GM19099 (cell line): ENCODE measurements around the gene ZNF470.

Source experiments
- POLR2A ChIP-seq: IDR thresholded peaks from 3 replicates; pipeline ENCODE4 v1.6.1; 2011; ENCODE audit warnings: low read depth; ENCODE audit not compliant: insufficient read length; ENCODE audit errors: extremely low read depth

The ZNF470 gene

DNA sequence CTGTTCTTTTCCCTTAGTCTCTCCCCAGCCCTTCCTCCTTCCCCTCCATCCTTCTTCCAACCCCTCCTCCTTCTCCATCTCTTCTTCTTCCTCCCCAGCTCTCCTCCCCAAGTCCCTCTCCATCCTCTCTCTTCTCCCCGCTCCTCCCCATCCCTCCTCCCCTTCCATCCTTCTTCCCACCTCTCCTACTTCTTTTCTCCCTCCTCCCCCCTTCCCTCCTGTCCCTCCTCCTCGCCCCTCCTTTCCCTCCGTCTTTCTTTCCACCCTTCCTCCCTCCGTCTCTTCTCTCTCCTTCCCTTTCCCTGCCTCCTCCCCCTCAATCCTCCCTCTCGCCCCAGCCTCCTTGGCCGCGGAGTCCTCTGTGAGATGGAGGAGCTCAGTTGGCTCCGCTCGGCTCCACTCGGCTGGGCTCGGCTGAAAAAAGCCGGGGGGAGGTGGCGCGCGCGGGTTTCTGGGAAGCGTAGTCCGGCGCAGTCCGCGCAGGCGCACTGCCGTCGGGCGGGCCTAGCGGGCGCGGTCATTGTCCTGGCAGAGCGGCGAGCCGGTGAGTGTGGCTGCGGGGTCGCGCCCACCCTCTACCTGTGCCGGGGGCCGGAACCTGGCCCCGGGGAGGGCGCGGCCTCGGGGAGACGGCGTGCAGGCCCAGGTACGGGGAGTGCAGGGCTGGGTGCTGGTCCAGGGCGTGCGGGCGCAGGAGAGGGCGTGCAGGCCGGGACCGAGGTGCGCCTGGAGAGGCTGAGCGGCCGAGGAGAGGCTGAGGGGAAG is 27.7 kb downstream of the ZNF470 start, which contains the start of gene ZNF71:
TSS of gene ZNF71 (plus strand) at position 520 of the 765 bp plus-strand sequence. CDS start 6,257 bp downstream, outside the sequence.
- TF ChIP-seq POLR2A, result peak; percentile 51

DNA sequence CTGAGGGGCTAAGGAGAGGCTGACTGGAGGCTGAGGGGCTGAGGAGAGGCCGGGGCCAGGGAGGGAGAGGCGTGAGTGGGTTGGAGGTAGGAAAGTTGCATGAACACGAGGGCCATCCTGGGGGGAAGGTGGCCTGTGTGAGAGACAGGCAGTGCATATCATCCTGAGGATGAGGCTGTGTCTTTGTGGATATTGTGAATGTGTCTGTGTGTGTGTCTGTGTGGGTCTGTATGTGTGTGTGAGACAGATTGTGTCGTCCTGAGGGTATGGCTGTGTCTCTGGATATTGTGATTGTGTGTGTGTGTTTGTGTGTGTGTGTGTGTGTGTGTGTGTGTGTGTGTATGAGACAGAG is 28.3 kb downstream of the ZNF470 start:
- no peak for TF ChIP-seq POLR2A

- TF ChIP-seq POLR2A, result no peak
Measured at GRCh38 chr19:56596676-56597075, 29.4 kb downstream of the ZNF470 start.

GRCh38 chr19:56597696-56598095 is 30.4 kb downstream of the ZNF470 start:
- no peak for TF ChIP-seq POLR2A

DNA sequence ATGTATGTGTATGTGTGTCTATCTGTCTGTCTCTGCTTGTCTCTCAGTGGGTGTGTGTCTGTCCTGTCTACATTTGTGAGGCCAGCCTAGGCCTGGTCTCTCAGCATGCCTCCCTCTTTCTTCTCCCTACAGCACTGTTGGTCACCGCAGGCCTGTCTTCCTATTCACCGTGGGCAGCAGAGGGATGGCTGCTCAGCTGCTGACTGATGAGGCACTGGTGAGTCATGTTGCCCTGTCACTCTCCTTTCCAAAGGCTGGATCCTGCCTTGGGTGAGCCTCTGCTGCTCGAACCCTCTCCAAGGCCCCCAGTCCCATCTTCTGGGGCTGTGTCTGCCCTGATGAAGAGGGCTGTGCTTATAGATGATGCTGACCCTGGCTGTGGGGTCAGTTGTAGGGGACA is 34.1 kb downstream of the ZNF470 start:
- no peak for TF ChIP-seq POLR2A

- TF ChIP-seq POLR2A, result no peak
Measured at GRCh38 chr19:56603829-56604228, 36.6 kb downstream of the ZNF470 start.

GRCh38 chr19:56608274-56608964 is 41.2 kb downstream of the ZNF470 start:
- TF ChIP-seq POLR2A, result no peak

- TF ChIP-seq POLR2A, result no peak
Measured at GRCh38 chr19:56611288-56611687, 44.0 kb downstream of the ZNF470 start.

- no peak for TF ChIP-seq POLR2A
Measured at GRCh38 chr19:56612737-56613136, 45.5 kb downstream of the ZNF470 start.

DNA sequence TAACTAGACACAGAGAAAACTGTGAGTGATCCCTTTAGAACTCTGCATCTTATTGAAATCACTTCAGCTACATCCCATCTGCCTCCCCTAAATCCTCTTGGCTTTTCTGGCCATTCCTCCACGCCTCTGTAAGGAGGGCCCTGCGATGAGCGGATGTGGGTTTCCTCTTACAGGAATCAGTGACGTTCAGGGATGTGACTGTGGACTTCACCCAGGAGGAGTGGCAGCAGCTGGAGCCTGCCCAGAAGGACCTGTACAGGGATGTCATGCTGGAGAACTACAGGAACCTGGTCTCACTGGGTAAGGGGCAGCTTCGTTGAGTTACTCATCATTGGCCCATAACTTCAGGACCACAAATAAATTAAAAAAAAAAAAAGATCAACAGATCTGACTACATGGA is 46.4 kb downstream of the ZNF470 start:
- no peak for TF ChIP-seq POLR2A

- no peak for TF ChIP-seq POLR2A
Measured at GRCh38 chr19:56617531-56617930, 50.3 kb downstream of the ZNF470 start.

GRCh38 chr19:56619121-56619520 is 51.9 kb downstream of the ZNF470 start:
- no peak for TF ChIP-seq POLR2A

GRCh38 chr19:56622374-56622773 is 55.1 kb downstream of the ZNF470 start:
- TF ChIP-seq POLR2A, result no peak

DNA sequence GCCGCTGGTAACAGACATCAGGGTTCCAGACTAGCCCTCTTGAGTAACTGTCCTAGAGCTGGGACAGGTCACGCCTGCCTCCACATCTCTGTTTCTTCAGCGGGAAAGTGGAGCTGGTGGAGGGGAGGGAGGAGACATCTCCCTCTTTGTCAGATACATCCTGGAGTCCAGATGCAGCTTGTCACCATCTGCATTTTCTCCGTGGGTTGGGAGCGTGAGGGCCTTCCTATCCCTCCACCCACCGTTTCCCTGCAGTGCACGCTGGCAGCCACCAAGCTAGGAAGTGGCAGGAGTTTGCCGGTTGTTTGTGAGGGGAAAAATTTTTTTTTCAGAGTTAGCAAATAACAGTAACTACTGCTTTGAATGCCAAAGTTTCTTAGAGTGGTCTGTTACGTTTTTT is 55.7 kb downstream of the ZNF470 start:
- TF ChIP-seq POLR2A, result no peak

DNA sequence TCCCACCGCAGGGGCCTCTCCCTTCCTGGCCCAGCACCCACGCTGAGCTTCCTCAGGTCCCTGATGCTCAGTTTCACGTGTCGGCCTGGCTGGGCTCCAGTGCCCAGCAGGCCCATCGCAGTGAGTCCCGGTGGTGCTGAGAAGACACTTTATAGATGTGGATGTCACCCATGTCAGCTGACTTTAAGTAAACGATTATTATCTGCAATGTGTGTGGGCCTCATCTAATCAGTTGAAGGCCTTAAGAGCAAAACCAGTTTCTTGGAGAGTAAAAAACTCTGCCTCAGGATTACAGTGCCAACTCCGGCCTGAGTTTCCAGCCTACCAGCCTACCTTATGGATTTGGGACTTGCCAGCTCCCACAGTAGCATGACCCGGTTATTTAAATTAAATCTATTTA is 58.4 kb downstream of the ZNF470 start:
- no peak for TF ChIP-seq POLR2A

DNA sequence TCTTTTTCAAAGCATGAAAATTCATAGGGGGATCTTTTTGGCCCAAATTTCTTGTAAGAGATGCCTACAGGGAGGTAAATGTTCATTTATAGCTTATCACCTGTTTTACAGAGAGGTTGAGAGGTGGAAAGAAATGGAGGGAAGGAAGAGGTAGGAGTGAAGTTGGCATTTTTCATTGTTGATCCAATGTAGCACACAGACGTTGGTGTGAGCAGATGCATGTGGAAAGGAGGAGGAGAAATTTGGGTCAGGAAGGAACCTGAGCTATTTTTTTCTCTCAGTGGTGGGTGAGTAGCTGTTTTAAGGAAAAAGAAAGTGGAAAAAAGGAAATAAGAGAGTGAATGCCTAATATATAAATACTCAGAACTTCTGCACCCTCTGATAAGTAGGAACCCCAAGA is 65.8 kb downstream of the ZNF470 start:
- TF ChIP-seq POLR2A, result no peak
